Measurements from ENCODE around the gene SPINT3. TPM values are rescaled to one million over a fixed set of nuclear protein-coding genes. Genes with fewer than 3 reads are reported as not detected.

SPINT3 gene, protein sequence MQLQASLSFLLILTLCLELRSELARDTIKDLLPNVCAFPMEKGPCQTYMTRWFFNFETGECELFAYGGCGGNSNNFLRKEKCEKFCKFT
- total RNA-seq (2021; ENCODE audit: unreplicated experiment) (not detected), Bru-seq, nascent RNA (not detected), BruChase-seq, experiment 1, labeled RNA remaining after a 6-hour chase (not detected), BruChase-seq, experiment 2, labeled RNA remaining after a 2-hour chase (not detected)
- not detected in 2 replicates for polyA plus RNA-seq (2012)
- long read RNA-seq, result 0 reads

GRCh38 chr20:45515147-45515913, at the start of gene SPINT3:
Gene SPINT3, minus strand, starts transcription at chr20:45515622. Its CDS starts 14 bp downstream, at chr20:45515608.
- DNase-seq (ENCODE audit: low read depth, low spot score), result no peak
- RAD21 ChIA-PET (ENCODE audit: low non-redundant PET in 1 of 2, low total read pairs in 2 of 2, uncharacterized antibody in 2 of 2, unreplicated experiment in 2 of 2), result no interaction called here
- Histone ChIP-seq H3K4me3 (replicated peaks in 1 of 2; ENCODE audit: low read depth in 1 of 2, low read length in 2 of 2) (no peak within 1 kb of the TSS), H4K20me1 (ENCODE audit: insufficient read depth) (no peaks in the 10 kb centered on the region), H3K36me3 (ENCODE audit: control insufficient read depth in 1 of 2, insufficient read depth in 2 of 2, low read length in 2 of 2) (no peaks in the 10 kb centered on the region), H3K9me3 (ENCODE audit: control insufficient read depth in 1 of 2, insufficient read depth in 1 of 2, low read depth in 1 of 2, low read length in 2 of 2) (no peaks in the 10 kb centered on the region), H3K27ac (ENCODE audit: low read depth, low read length) (no peak within 1 kb of the TSS), H3K9ac (ENCODE audit: low read length) (no peak within 1 kb of the TSS), H3K4me1 (ENCODE audit: control insufficient read depth in 1 of 2, insufficient read depth in 2 of 2, low read length in 2 of 2) (peaks cover 0 to 5% of the 10 kb centered on the region in 2 experiments; a peak in 1 of 4 replicates), H3K4me2 (ENCODE audit: low read length) (no peak within 1 kb of the TSS), H3K9me2 (ENCODE audit: insufficient read depth) (no peaks in the 10 kb centered on the region), H2AFZ (ENCODE audit: low read depth, low read length, poor library complexity, severe bottlenecking) (no peak within 1 kb of the TSS), H3K79me2 (ENCODE audit: insufficient read depth, low read length) (no peaks in the 10 kb centered on the region), H3K27me3 (ENCODE audit: insufficient read depth, low read length) (peaks cover 19% of the 10 kb centered on the region; the same call in 1 of the 2 replicates)
- TF ChIP-seq ZNF274 (IDR thresholded peaks at IDR 0.05; ENCODE audit: low read depth, low read length) (no peak), REST (IDR thresholded peaks at IDR 0.05; ENCODE audit: low read depth) (peak; percentile 53)
- intact Hi-C loops (cut with micrococcal nuclease), result no loop called here
- CTCF ChIA-PET, result no interaction called here
- ATAC-seq, result no peak
- POLR2A ChIA-PET, result interaction anchor here (0.9 kb wide), 1 partner anchor 30 kb away, joined by 3 read pairs; no protein-coding TSS in a partner anchor
- no TSS peak for BruUV-seq (replicated peaks)

Data from HCT116 (cell line).